A673 (cell line): ENCODE data around the gene HEBP1. TPM values are rescaled to one million over a fixed set of nuclear protein-coding genes. Genes with fewer than 3 reads are reported as not detected.

Source experiments
- BruUV-seq: library from RNA; stranded (reverse); fragments of 400-500 nt; replicated peaks from 2 replicates; lab custom pipeline; 2021; lab: Mats Ljungman, UMichigan
- CTCF ChIA-PET: fragments of 300-600 bp; sonication (Branson Sonifier 250); formaldehyde crosslinking; loops from one replicate; lab custom pipeline; 2022; ENCODE audit warnings: antibody characterized with exemption; lab: Charles Lee
- POLR2A ChIA-PET: fragments of 300-600 bp; sonication (Branson Sonifier 250); formaldehyde crosslinking; loops from one replicate; lab custom pipeline; 2022; ENCODE audit warnings: antibody characterized with exemption; ENCODE audit not compliant: low non-redundant PET; lab: Charles Lee
- DNase-seq: peaks from one replicate; pipeline ENCODE4 v3.0.0-alpha.2; 2015; ENCODE audit warnings: low spot score
- H3K27ac ChIP-seq: fragments of 200-600 bp; sonication (generic); 2 replicates; pipeline ENCODE4 v1.5.1; 2016; ENCODE audit warnings: mixed run types, low read depth, mild to moderate bottlenecking, mixed read lengths, antibody characterized with exemption, low read length; ENCODE audit not compliant: poor library complexity, severe bottlenecking
- H3K27me3 ChIP-seq: fragments of 200-600 bp; sonication (generic); replicated peaks from 2 replicates; pipeline ENCODE4 v1.6.1; 2017; ENCODE audit warnings: mixed run types, low read depth, mild to moderate bottlenecking, mixed read lengths, antibody characterized with exemption, low read length; ENCODE audit not compliant: insufficient read depth, poor library complexity
- H3K36me3 ChIP-seq: fragments of 200-600 bp; sonication (generic); 2 replicates; pipeline ENCODE4 v1.6.1; 2016; ENCODE audit warnings: mixed run types, mild to moderate bottlenecking, mixed read lengths, antibody characterized with exemption, low read length; ENCODE audit not compliant: insufficient read depth, poor library complexity, severe bottlenecking
- H3K4me1 ChIP-seq: fragments of 200-600 bp; sonication (generic); 2 replicates; pipeline ENCODE4 v1.6.1; 2017; ENCODE audit warnings: mixed run types, mild to moderate bottlenecking, mixed read lengths, antibody characterized with exemption, low read length; ENCODE audit not compliant: insufficient read depth, poor library complexity, severe bottlenecking
- H3K4me3 ChIP-seq: fragments of 200-600 bp; sonication (generic); 2 replicates; pipeline ENCODE4 v1.5.1; 2016; ENCODE audit warnings: low read depth, mixed run types, mild to moderate bottlenecking, mixed read lengths, low read length; ENCODE audit not compliant: poor library complexity, severe bottlenecking
- H3K9me3 ChIP-seq: fragments of 200-600 bp; sonication (generic); 2 replicates; pipeline ENCODE4 v1.6.1; 2016; ENCODE audit warnings: mixed run types, low read depth, mild to moderate bottlenecking, mixed read lengths, antibody characterized with exemption, low read length; ENCODE audit not compliant: poor library complexity, severe bottlenecking
- CTCF ChIP-seq: fragments of 300-800, 200-600 bp; sonication (generic); conservative IDR thresholded peaks from 2 replicates; pipeline ENCODE4 v1.5.1; 2017; ENCODE audit warnings: low read depth, mild to moderate bottlenecking, antibody characterized with exemption, low read length, moderate library complexity, mixed read lengths
- EZH2 ChIP-seq: fragments of 200-600 bp; sonication (generic); IDR thresholded peaks from 2 replicates; pipeline ENCODE4 v1.6.1; 2017; ENCODE audit warnings: borderline replicate concordance, low read depth, mild to moderate bottlenecking, mixed read lengths, antibody characterized with exemption, low read length; ENCODE audit not compliant: poor library complexity, severe bottlenecking
- intact Hi-C: fragments of 100-400 bp; cut with micrococcal nuclease; formaldehyde crosslinking; loops from one replicate; pipeline ENCODE4 v1.10.0; 2022; ENCODE audit not compliant: unreplicated experiment
- total RNA-seq: library from RNA; stranded (reverse); gene quantifications from 2 replicates; pipeline ENCODE4 v1.2.3, GENCODE V29; 2021

Gene HEBP1
- total RNA-seq, 1 experiment from 2014 or later = 28.1 TPM

- peak overlapping the region; percentile 51 for H3K27ac ChIP-seq
- no peaks in the 10 kb centered on the region for H3K27me3 ChIP-seq
- CTCF ChIA-PET = interaction anchor here (0.7 kb wide), 1 partner anchor 328 kb away, joined by 3 read pairs; no protein-coding TSS in a partner anchor
- POLR2A ChIA-PET = no interaction called here
- DNase-seq = peak; percentile 58
- no peaks in the 10 kb centered on the region for H3K9me3 ChIP-seq
- no peaks in the 10 kb centered on the region for H3K36me3 ChIP-seq
- intact Hi-C loops = no loop called here
- peak overlapping the region; percentile 53 for H3K4me3 ChIP-seq
- BruUV-seq = TSS peak; percentile 90
- TF ChIP-seq CTCF (no peak), EZH2 (no peak)
- H3K4me1 ChIP-seq = no peaks in the 10 kb centered on the region
These were observed 72.6 kb downstream of the HEBP1 start for GRCh38 chr12:12927211-12928079.

DNA sequence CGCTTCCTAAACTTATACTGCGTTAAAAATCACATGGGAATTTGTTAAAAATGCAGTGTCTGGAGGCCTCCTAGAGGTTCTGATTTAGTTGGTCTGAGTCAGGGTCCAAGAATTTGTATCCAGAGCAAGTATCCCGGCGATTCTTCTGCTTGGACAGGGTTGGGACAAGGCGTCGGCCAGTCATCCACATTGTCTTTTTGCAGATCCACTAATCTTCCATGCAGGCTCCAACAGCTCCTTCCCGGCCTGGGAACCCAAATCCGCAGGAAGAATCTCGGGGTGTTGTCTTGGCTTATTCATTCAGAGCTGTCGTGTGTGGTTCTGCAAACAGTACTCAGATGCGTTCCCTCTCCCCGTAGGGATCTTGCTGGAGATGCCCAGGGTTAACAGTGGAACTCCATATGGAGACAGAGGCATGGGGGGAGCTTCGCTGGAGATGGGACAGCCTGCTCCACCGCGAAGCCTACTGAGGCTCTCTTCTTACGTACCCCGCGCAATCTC lies 73.4 kb downstream of the HEBP1 start:
- no TSS peak for BruUV-seq
- H3K4me1 ChIP-seq = no peaks in the 10 kb centered on the region
- ChIA-PET POLR2A (no interaction called here), CTCF (interaction anchor here (0.7 kb wide), 1 partner anchor 329 kb away, joined by 3 read pairs; no protein-coding TSS in a partner anchor)
- H3K27me3 ChIP-seq = no peaks in the 10 kb centered on the region
- intact Hi-C loops = no loop called here
- no peaks in the 10 kb centered on the region for H3K36me3 ChIP-seq
- TF ChIP-seq EZH2 = no peak
- TF ChIP-seq CTCF = no peak
- H3K9me3 ChIP-seq = no peaks in the 10 kb centered on the region
- DNase-seq = no peak
- H3K4me3 ChIP-seq = no peak overlapping the region
- no peak overlapping the region for H3K27ac ChIP-seq

DNA sequence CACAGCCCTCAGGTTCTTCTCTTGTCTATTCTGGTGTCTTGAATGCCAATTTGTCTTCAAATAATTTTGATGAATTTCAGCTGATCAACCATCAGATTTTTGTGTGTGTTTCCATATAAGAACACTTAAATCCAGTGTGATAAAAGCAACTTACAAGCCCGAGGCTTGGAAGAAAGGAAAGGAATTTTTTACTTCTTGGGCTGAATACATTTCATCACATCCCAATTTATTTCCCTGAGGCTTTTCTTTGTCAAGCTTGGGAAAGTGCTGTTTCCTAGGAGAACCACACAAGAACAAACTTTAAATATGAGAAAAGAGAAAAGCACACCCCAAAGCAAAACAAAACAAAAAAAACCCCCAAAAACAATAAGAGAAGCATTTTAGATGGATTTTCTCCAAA lies 74.7 kb downstream of the HEBP1 start:
- POLR2A ChIA-PET = no interaction called here
- no TSS peak for BruUV-seq

More for the DNA sequence above, 74.7 kb downstream of the HEBP1 start:
- no peaks in the 10 kb centered on the region for H3K27me3 ChIP-seq
- CTCF ChIA-PET = no interaction called here
- DNase-seq = no peak
- H3K4me3 ChIP-seq = no peak overlapping the region
- H3K36me3 ChIP-seq = no peaks in the 10 kb centered on the region
- H3K27ac ChIP-seq = no peak overlapping the region
- TF ChIP-seq CTCF (no peak), EZH2 (no peak)
- intact Hi-C loops = no loop called here
- H3K9me3 ChIP-seq = no peaks in the 10 kb centered on the region
- no peaks in the 10 kb centered on the region for H3K4me1 ChIP-seq

Other genes with a start within 250 kb of the HEBP1 start
- gene APOLD1, start 214.6 kb downstream of the HEBP1 start, total RNA-seq = 5.9 and 6.4 TPM in 2 replicates
- gene DDX47, start 186.9 kb downstream of the HEBP1 start, total RNA-seq = 86.8 and 90.4 TPM in 2 replicates
- gene GPRC5A, start 108.7 kb downstream of the HEBP1 start, total RNA-seq = 0.22 and 0.56 TPM in 2 replicates
- not detected in 2 replicates for gene GPRC5D, start 48.1 kb downstream of the HEBP1 start, total RNA-seq
- 11.8 and 13.2 TPM in 2 replicates for gene FAM234B, start 44.1 kb upstream of the HEBP1 start, total RNA-seq
- 0.24 TPM in 1 of 2 replicates, not detected in the other for gene GSG1, start 103.4 kb upstream of the HEBP1 start, total RNA-seq
- 39.9 and 66.5 TPM in 2 replicates for gene EMP1, start 196.5 kb upstream of the HEBP1 start, total RNA-seq